PC-9 (cell line): ENCODE measurements around the gene RITA1. TPM values are rescaled to one million over a fixed set of nuclear protein-coding genes. Genes with fewer than 3 reads are reported as not detected.

Experiments
- BruUV-seq: library from RNA; stranded (reverse); fragments of 400-500 nt; replicated peaks from 2 replicates; lab custom pipeline; 2021; lab: Mats Ljungman, UMichigan
- CTCF ChIA-PET: fragments of 300-600 bp; sonication (Branson Sonifier 250); formaldehyde crosslinking; loops from one replicate; lab custom pipeline; 2022; ENCODE audit warnings: antibody characterized with exemption; lab: Charles Lee
- POLR2A ChIA-PET: fragments of 300-600 bp; sonication (Branson Sonifier 250); formaldehyde crosslinking; loops from one replicate; lab custom pipeline; 2022; ENCODE audit warnings: antibody characterized with exemption; ENCODE audit not compliant: unreplicated experiment; lab: Charles Lee
- DNase-seq, 2 experiments: peaks; one replicate each; pipeline versions ENCODE4 v3.0.0 to v3.0.0-alpha.2; 2015 to 2022; ENCODE audit warnings: mixed read lengths in 1 of 2
- H2AFZ ChIP-seq: fragments of 200-600 bp; sonication (generic); 2 replicates; pipeline ENCODE4 v1.8.1; 2017; ENCODE audit warnings: antibody characterized with exemption
- H3F3A ChIP-seq: fragments of 200-600 bp; sonication (generic); 2 replicates; pipeline ENCODE4 v1.8.1; 2017; ENCODE audit warnings: antibody characterized with exemption, mild to moderate bottlenecking, low read depth; ENCODE audit not compliant: insufficient read depth
- H3K27ac ChIP-seq: fragments of 200-600 bp; sonication (generic); 2 replicates; pipeline ENCODE4 v1.6.1; 2016; ENCODE audit warnings: mixed run types
- H3K27me3 ChIP-seq: fragments of 200-600 bp; sonication (generic); 2 replicates; pipeline ENCODE4 v1.6.1; 2016; ENCODE audit warnings: low read depth, mixed run types; ENCODE audit not compliant: insufficient read depth
- H3K36me3 ChIP-seq: fragments of 200-600 bp; sonication (generic); 2 replicates; pipeline ENCODE4 v1.6.1; 2016; ENCODE audit warnings: low read depth, mixed run types
- H3K4me1 ChIP-seq: fragments of 200-600 bp; sonication (generic); replicated peaks from 2 replicates; pipeline ENCODE4 v1.6.1; 2016; ENCODE audit warnings: mixed run types; ENCODE audit not compliant: insufficient read depth
- H3K4me2 ChIP-seq: fragments of 200-600 bp; sonication (generic); 2 replicates; pipeline ENCODE4 v1.6.1; 2017; ENCODE audit warnings: mixed run types
- H3K4me3 ChIP-seq: fragments of 200-600 bp; sonication (generic); 2 replicates; pipeline ENCODE4 v1.6.1; 2016; ENCODE audit warnings: mixed run types
- H3K79me2 ChIP-seq: fragments of 200-600 bp; sonication (generic); 2 replicates; pipeline ENCODE4 v1.6.1; 2017; ENCODE audit warnings: low read depth, mixed run types
- H3K9me2 ChIP-seq: fragments of 200-600 bp; sonication (generic); 2 replicates; pipeline ENCODE4 v1.8.1; 2017; ENCODE audit warnings: mild to moderate bottlenecking; ENCODE audit not compliant: insufficient read depth
- H3K9me3 ChIP-seq: fragments of 200-600 bp; sonication (generic); 2 replicates; pipeline ENCODE4 v1.8.1; 2016; ENCODE audit warnings: low read depth; ENCODE audit not compliant: insufficient read depth
- H4K20me1 ChIP-seq: fragments of 200-600 bp; sonication (generic); 2 replicates; pipeline ENCODE4 v1.8.1; 2017; ENCODE audit not compliant: insufficient read depth
- CTCF ChIP-seq: fragments of 200-600 bp; sonication (generic); conservative IDR thresholded peaks from 2 replicates; pipeline ENCODE4 v1.6.1; 2017; ENCODE audit warnings: mixed run types, antibody characterized with exemption, mild to moderate bottlenecking, moderate library complexity
- EZH2 ChIP-seq: fragments of 200-600 bp; sonication (generic); IDR thresholded peaks from 2 replicates; pipeline ENCODE4 v1.8.0; 2017; ENCODE audit warnings: antibody characterized with exemption, low read depth
- intact Hi-C: fragments of 100-400 bp; cut with micrococcal nuclease; formaldehyde crosslinking; loops from one replicate; pipeline ENCODE4 v1.10.0; 2022; ENCODE audit not compliant: unreplicated experiment
- total RNA-seq: library from RNA; stranded (reverse); gene quantifications from 2 replicates; pipeline ENCODE4 v1.2.3, GENCODE V29; 2021

Gene RITA1
- total RNA-seq, 1 experiment from 2014 or later, result 16.1 TPM

- Histone ChIP-seq H3K36me3 (no peaks in the 10 kb centered on the region), H3K9me3 (no peaks in the 10 kb centered on the region), H3K9me2 (no peaks in the 10 kb centered on the region), H3K79me2 (no peaks in the 10 kb centered on the region), H2AFZ (no peak overlapping the region), H3K4me2 (no peak overlapping the region), H3K4me1 (peaks cover 18% of the 10 kb centered on the region; the same call in 1 of the 2 replicates), H3K4me3 (no peak overlapping the region), H4K20me1 (no peaks in the 10 kb centered on the region), H3K27me3 (no peaks in the 10 kb centered on the region), H3K27ac (no peak overlapping the region), H3F3A (peaks cover 8% of the 10 kb centered on the region; the same call in 1 of the 2 replicates)
- TF ChIP-seq EZH2, result no peak
- TF ChIP-seq CTCF, result no peak
- intact Hi-C loops, result loop anchor here (2.0 to 10.0 kb wide), 2 partner anchors 17 to 247 kb away; partner anchors contain the start of genes OAS1 and RASAL1
- DNase-seq, result no peak
- POLR2A ChIA-PET, result no interaction called here
- CTCF ChIA-PET, result interaction anchor here (1.9 to 2.9 kb wide), 2 partner anchors 16 to 159 kb away, joined by 9 to 21 read pairs; partner anchors contain the start of gene RASAL1
- BruUV-seq, result no TSS peak
These were observed 33.9 kb upstream of the RITA1 start for GRCh38 chr12:113151655-113152054.

- peaks cover 14% of the 10 kb centered on the region; the same call in 1 of the 2 replicates for H3F3A ChIP-seq
- intact Hi-C loops, result loop anchor here (2.0 to 10.0 kb wide), 2 partner anchors 18 to 248 kb away; partner anchors contain the start of genes OAS1 and RASAL1
- H3K36me3 ChIP-seq, result no peaks in the 10 kb centered on the region
- H3K4me3 ChIP-seq, result peak overlapping the region; percentile 61; the same call in 1 of the 2 replicates
- no peaks in the 10 kb centered on the region for H3K79me2 ChIP-seq
- no peak for DNase-seq
- H3K4me1 ChIP-seq, result peaks cover 18% of the 10 kb centered on the region; the same call in 1 of the 2 replicates
- no peaks in the 10 kb centered on the region for H3K9me3 ChIP-seq
- no peaks in the 10 kb centered on the region for H4K20me1 ChIP-seq
- H3K27me3 ChIP-seq, result no peaks in the 10 kb centered on the region
- ChIA-PET CTCF (interaction anchor here (0.5 to 2.9 kb wide), 4 partner anchors 17 to 172 kb away, joined by 3 to 21 read pairs (median 6); partner anchors contain the start of gene RASAL1), POLR2A (interaction anchor here (0.6 kb wide), 2 partner anchors 358 to 1567 kb away, joined by 6 to 14 read pairs; no protein-coding TSS in a partner anchor)
- H3K4me2 ChIP-seq, result peak overlapping the region; percentile 81
- no peaks in the 10 kb centered on the region for H3K9me2 ChIP-seq
- TF ChIP-seq EZH2 (no peak), CTCF (no peak)
- no peak overlapping the region for H3K27ac ChIP-seq
- no TSS peak for BruUV-seq
- peak overlapping the region; percentile 88; the same call in 1 of the 2 replicates for H2AFZ ChIP-seq
These were observed 33.2 kb upstream of the RITA1 start for GRCh38 chr12:113152196-113152834.

- POLR2A ChIA-PET, result interaction anchor here (0.6 to 0.7 kb wide), 4 partner anchors 55 to 1567 kb away, joined by 3 to 14 read pairs (median 6); no protein-coding TSS in a partner anchor
- peak; percentile 67 to 81 for DNase-seq
- TF ChIP-seq CTCF (peak; percentile 56), EZH2 (no peak)
- CTCF ChIA-PET, result interaction anchor here (0.5 to 2.9 kb wide), 10 partner anchors 11 to 380 kb away, joined by 3 to 21 read pairs (median 4); partner anchors contain the start of gene RASAL1
- no peaks in the 10 kb centered on the region for H3K9me2 ChIP-seq
- no peaks in the 10 kb centered on the region for H4K20me1 ChIP-seq
- H2AFZ ChIP-seq, result peak overlapping the region; percentile 88
- no peaks in the 10 kb centered on the region for H3K27me3 ChIP-seq
- intact Hi-C loops, result loop anchor here (1.0 to 10.0 kb wide), 5 partner anchors 18 to 248 kb away; partner anchors contain the start of genes OAS1 and RASAL1
- no TSS peak for BruUV-seq
- H3K4me1 ChIP-seq, result peaks cover 18% of the 10 kb centered on the region; the same call in 1 of the 2 replicates
- H3K4me2 ChIP-seq, result peak overlapping the region; percentile 81
- H3K4me3 ChIP-seq, result peak overlapping the region; percentile 61
- no peak overlapping the region for H3K27ac ChIP-seq
- peaks cover 19% of the 10 kb centered on the region; the same call in 1 of the 2 replicates for H3F3A ChIP-seq
- H3K36me3 ChIP-seq, result no peaks in the 10 kb centered on the region
- no peaks in the 10 kb centered on the region for H3K79me2 ChIP-seq
- no peaks in the 10 kb centered on the region for H3K9me3 ChIP-seq
These were observed 32.4 kb upstream of the RITA1 start for GRCh38 chr12:113152835-113153814.
